ENCODE data around the gene PIP4K2A. TPM values are rescaled to one million over a fixed set of nuclear protein-coding genes. Genes with fewer than 3 reads are reported as not detected.

PIP4K2A gene
- total RNA-seq, 4 donors from 2014 or later = 6.8 to 34.7 (median 15.4) TPM

DNA sequence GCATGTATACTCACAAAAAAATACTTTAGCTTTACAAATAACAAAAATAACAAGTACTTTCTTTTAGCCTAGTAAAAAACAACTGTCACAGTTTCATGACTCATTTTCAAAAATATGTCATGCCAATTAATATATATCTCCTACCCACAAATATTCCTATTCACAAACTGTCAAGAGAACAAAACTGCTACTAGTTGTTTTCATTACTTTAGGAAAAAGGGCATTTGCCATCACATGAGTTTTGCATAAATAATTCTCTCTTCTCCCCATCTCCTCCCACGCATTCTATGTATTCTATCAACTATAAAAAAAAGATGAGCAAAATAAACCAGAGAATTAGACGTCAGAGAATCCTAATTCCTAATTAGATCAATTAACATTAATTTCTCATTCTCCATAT lies 87.6 kb downstream of the PIP4K2A start:
- Histone ChIP-seq H3K27ac (peak overlapping the region in 3 of 4 donors; percentile 23 to 72 (median 32)), H3K27me3 (no peaks in the 10 kb centered on the region), H3K4me1 (peaks cover 0 to 34% (median 0%) of the 10 kb centered on the region in 4 donors), H3K4me3 (no peak overlapping the region), H3K36me3 (no peaks in the 10 kb centered on the region), H3K9me3 (no peaks in the 10 kb centered on the region)
- no peak for TF ChIP-seq POLR2A (IDR thresholded peaks at IDR 0.05)
- TF ChIP-seq, protein P1, sequence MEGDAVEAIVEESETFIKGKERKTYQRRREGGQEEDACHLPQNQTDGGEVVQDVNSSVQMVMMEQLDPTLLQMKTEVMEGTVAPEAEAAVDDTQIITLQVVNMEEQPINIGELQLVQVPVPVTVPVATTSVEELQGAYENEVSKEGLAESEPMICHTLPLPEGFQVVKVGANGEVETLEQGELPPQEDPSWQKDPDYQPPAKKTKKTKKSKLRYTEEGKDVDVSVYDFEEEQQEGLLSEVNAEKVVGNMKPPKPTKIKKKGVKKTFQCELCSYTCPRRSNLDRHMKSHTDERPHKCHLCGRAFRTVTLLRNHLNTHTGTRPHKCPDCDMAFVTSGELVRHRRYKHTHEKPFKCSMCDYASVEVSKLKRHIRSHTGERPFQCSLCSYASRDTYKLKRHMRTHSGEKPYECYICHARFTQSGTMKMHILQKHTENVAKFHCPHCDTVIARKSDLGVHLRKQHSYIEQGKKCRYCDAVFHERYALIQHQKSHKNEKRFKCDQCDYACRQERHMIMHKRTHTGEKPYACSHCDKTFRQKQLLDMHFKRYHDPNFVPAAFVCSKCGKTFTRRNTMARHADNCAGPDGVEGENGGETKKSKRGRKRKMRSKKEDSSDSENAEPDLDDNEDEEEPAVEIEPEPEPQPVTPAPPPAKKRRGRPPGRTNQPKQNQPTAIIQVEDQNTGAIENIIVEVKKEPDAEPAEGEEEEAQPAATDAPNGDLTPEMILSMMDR (IDR thresholded peaks at IDR 0.05) = no peak
- no peak for DNase-seq

DNA sequence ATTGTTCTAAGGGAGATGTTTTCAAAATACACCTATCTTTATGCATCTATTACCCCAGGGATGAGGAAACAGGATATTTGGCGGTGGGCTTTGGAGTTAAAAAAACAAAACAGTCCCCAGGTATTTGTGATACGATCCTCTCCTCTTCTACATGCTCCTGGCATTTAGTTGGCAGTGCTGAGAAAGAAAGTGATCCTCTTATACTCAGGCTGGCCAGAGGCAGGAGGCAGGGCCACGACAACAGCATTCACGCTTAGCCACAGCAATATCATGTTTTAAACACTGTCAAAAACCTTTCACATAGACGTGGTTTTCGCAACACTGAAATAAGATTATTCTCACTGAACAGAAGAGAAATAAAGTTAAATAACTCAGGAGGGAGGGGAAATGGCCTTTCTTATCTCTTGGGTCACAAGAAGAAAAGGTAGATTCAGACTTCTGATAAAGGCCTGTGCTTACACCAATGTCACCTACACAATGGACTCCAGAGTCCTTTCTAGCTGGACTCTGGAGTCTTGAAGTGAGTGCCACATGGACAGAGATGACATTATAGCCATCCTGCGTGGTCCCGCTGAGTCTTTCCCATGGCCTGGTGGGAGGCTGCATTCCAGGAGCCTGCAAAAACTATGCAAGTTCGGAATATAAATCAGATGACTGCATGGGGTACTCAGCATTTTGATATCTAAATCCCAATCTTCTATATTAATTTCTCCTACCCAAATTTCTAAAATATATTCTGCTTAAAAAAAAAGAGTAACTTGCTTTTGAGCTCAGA lies 88.7 kb downstream of the PIP4K2A start:
- no peaks in the 10 kb centered on the region for H3K27me3 ChIP-seq
- no peaks in the 10 kb centered on the region for H3K9me3 ChIP-seq
- H3K4me1 ChIP-seq = peaks cover 0 to 27% (median 0%) of the 10 kb centered on the region in 4 donors
- H3K36me3 ChIP-seq = no peaks in the 10 kb centered on the region
- no peak for DNase-seq
- no peak overlapping the region for H3K4me3 ChIP-seq
- H3K27ac ChIP-seq = peak overlapping the region in 3 of 4 donors; percentile 55 to 72 (median 56)
- TF ChIP-seq, protein P1 (IDR thresholded peaks at IDR 0.05) = no peak
- no peak for TF ChIP-seq POLR2A (IDR thresholded peaks at IDR 0.05)

DNA sequence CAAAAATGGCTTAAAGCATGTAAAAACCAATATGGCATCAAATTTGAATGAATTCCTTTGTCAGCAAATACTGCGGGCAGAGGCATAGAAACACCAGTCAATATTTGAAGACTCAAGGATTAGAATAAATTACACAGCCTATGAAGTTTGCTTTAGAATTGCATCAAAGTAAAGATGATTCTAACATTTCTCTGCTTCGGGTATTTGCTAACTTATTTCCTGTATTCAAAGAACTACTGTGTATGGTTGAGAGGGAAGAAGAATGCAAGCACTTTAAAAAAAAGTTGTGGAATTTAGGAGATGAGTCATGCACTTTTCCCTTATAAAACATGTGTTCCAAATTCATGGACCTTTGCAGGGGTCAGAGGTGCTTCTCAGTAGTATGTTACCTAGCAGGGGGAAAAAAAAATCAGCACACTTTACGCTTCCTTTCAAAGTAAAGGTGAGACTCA lies 90.1 kb downstream of the PIP4K2A start:
- TF ChIP-seq POLR2A (IDR thresholded peaks at IDR 0.05) = no peak
- TF ChIP-seq, protein P1 (IDR thresholded peaks at IDR 0.05) = no peak
- H3K9me3 ChIP-seq = no peaks in the 10 kb centered on the region
- no peak overlapping the region for H3K4me3 ChIP-seq
- DNase-seq = no peak
- H3K36me3 ChIP-seq = no peaks in the 10 kb centered on the region
- H3K27ac ChIP-seq = peak overlapping the region in 3 of 4 donors; percentile 12 to 38 (median 23)
- H3K4me1 ChIP-seq = peaks cover 0 to 19% (median 0%) of the 10 kb centered on the region in 4 donors
- H3K27me3 ChIP-seq = no peaks in the 10 kb centered on the region

DNA sequence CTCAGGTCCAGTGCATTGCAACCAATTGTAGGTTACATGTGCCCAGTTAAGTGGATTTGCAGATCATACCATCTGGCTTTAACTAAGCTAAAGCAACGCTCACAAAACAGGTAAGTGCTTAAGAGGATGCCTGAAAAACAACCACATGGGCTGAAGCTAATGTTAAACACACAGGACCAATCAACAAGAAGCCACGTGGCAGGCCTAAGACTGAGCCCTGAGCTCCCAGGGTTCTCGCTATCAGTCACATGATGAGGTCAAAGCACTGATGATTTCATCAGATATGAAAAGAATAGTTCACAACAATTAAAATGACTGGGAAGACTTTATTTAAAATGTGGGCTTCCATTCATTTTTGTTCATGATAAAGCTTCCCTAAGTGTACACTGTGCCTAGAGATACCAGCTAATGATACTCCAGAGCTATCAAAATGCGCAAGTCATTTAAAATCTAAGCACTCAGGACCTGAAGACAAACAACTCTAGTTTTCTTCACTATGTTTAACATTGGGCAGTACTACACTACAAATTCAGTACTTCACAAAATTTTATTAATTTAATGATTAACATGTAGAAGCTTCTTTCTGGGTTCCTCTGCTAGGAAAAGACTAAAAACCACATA lies 90.6 kb downstream of the PIP4K2A start:
- no peaks in the 10 kb centered on the region for H3K27me3 ChIP-seq
- H3K9me3 ChIP-seq = no peaks in the 10 kb centered on the region
- H3K27ac ChIP-seq = peak overlapping the region in 3 of 4 donors; percentile 12 to 38 (median 23)
- H3K4me1 ChIP-seq = peaks cover 0 to 17% (median 0%) of the 10 kb centered on the region in 4 donors
- no peak for DNase-seq
- no peaks in the 10 kb centered on the region for H3K36me3 ChIP-seq
- no peak for TF ChIP-seq POLR2A (IDR thresholded peaks at IDR 0.05)
- TF ChIP-seq, protein P1 (IDR thresholded peaks at IDR 0.05) = no peak
- H3K4me3 ChIP-seq = no peak overlapping the region

DNA sequence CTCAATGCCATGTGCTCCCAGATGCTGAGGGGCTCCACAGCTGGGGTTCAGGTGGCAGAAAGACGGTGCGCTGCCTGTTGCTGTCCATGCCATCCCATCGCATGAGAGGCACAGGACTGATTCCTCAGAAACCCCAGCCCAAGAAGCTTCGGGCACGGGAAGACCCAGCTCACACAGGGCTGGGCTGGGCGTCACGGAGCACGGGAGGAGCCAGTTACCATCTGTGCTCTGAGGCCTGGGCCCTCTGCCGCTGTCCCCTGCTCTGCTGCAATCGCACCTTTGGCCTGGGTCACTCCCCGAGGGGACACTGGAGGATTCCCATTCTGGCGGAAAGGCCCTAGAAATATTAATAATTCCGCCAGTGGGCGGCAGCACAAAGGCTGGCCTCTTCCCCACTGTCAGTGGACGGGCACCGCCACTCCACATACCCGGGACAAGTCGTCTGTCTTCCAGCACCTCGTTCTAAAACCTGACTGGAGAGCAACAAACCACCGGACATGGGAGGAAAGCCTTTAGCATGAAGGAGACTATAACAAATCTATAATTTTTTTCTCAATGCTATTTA lies 92.1 kb downstream of the PIP4K2A start:
- TF ChIP-seq, protein P1 (IDR thresholded peaks at IDR 0.05) = no peak
- TF ChIP-seq POLR2A (IDR thresholded peaks at IDR 0.05) = no peak
- H3K4me1 ChIP-seq = peaks cover 0 to 16% (median 4%) of the 10 kb centered on the region in 4 donors
- no peaks in the 10 kb centered on the region for H3K9me3 ChIP-seq
- H3K36me3 ChIP-seq = no peaks in the 10 kb centered on the region
- peak overlapping the region in 2 of 4 donors; percentile 2 to 6 for H3K27ac ChIP-seq
- DNase-seq = no peak
- no peak overlapping the region for H3K4me3 ChIP-seq
- H3K27me3 ChIP-seq = no peaks in the 10 kb centered on the region
